Astrocyte (in vitro differentiated cells and primary cell): ENCODE measurements around the gene TM7SF2. TPM values are rescaled to one million over a fixed set of nuclear protein-coding genes. Genes with fewer than 3 reads are reported as not detected.

Experiments used
- DNase-seq: peaks from one replicate; pipeline ENCODE4 v3.0.0-alpha.2; 2010; ENCODE audit warnings: low read depth
- FAIRE-seq: peaks from 2 replicates; lab custom pipeline; 2011; peaks lifted over from hg19 to GRCh38; lab: Jason Lieb, UNC
- H2AFZ ChIP-seq: 2 replicates; pipeline ENCODE4 v1.6.0; 2012; ENCODE audit warnings: low read depth, low read length, inconsistent platforms
- H3K27ac ChIP-seq: 2 replicates; pipeline ENCODE4 v1.5.1; 2011; ENCODE audit warnings: low read depth, low read length, inconsistent platforms
- H3K27me3 ChIP-seq: 2 replicates; pipeline ENCODE4 v1.6.0; 2011; ENCODE audit warnings: low read length, inconsistent platforms; ENCODE audit not compliant: insufficient read depth
- H3K36me3 ChIP-seq: 2 replicates; pipeline ENCODE4 v1.5.1; 2011; ENCODE audit warnings: low read length, inconsistent platforms; ENCODE audit not compliant: insufficient read depth
- H3K4me1 ChIP-seq: 2 replicates; pipeline ENCODE4 v1.5.1; 2011; ENCODE audit warnings: low read length, inconsistent platforms; ENCODE audit not compliant: insufficient read depth
- H3K4me2 ChIP-seq: 2 replicates; pipeline ENCODE4 v1.6.0; 2012; ENCODE audit warnings: low read length, inconsistent platforms
- H3K4me3 ChIP-seq: 2 replicates; pipeline ENCODE4 v1.5.1; 2011; ENCODE audit warnings: low read depth, mild to moderate bottlenecking, low read length, inconsistent platforms; ENCODE audit not compliant: insufficient read depth
- H3K79me2 ChIP-seq: 2 replicates; pipeline ENCODE4 v1.6.0; 2012; ENCODE audit warnings: mild to moderate bottlenecking, low read length, inconsistent platforms; ENCODE audit not compliant: insufficient read depth
- H3K9ac ChIP-seq: 2 replicates; pipeline ENCODE4 v1.6.0; 2012; ENCODE audit warnings: mild to moderate bottlenecking, low read length, inconsistent platforms
- H3K9me3 ChIP-seq: 2 replicates; pipeline ENCODE4 v1.5.1; 2012; ENCODE audit warnings: low read depth, mild to moderate bottlenecking, low read length, inconsistent platforms; ENCODE audit not compliant: insufficient read depth
- H4K20me1 ChIP-seq: 2 replicates; pipeline ENCODE4 v1.6.0; 2012; ENCODE audit warnings: low read length, inconsistent platforms; ENCODE audit not compliant: insufficient read depth
- H3K27ac Mint-ChIP-seq: one replicate; pipeline ENCODE4 v1.8.0; 2021; ENCODE audit warnings: mild to moderate bottlenecking, mixed read lengths; ENCODE audit not compliant: unreplicated experiment
- H3K27me3 Mint-ChIP-seq: one replicate; pipeline ENCODE4 v1.8.0; 2021; ENCODE audit warnings: low read depth, mixed read lengths; ENCODE audit not compliant: unreplicated experiment
- H3K36me3 Mint-ChIP-seq: one replicate; pipeline ENCODE4 v1.8.0; 2021; ENCODE audit warnings: low read depth, mixed read lengths; ENCODE audit not compliant: unreplicated experiment
- H3K4me1 Mint-ChIP-seq: one replicate; pipeline ENCODE4 v1.8.0; 2021; ENCODE audit warnings: low read depth, mixed read lengths; ENCODE audit not compliant: unreplicated experiment
- H3K4me3 Mint-ChIP-seq: one replicate; pipeline ENCODE4 v1.8.0; 2021; ENCODE audit warnings: mild to moderate bottlenecking, moderate library complexity, mixed read lengths; ENCODE audit not compliant: unreplicated experiment
- H3K9me3 Mint-ChIP-seq: one replicate; pipeline ENCODE4 v1.8.0; 2021; ENCODE audit warnings: mild to moderate bottlenecking, mixed read lengths; ENCODE audit not compliant: unreplicated experiment
- CTCF ChIP-seq: IDR thresholded peaks from 2 replicates; pipeline ENCODE4 v1.5.1; 2011; ENCODE audit warnings: low read depth, mild to moderate bottlenecking, inconsistent platforms, low read length, moderate library complexity; ENCODE audit not compliant: insufficient read depth
- EZH2 ChIP-seq: IDR thresholded peaks from 2 replicates; pipeline ENCODE4 v1.6.1; 2012; ENCODE audit warnings: mild to moderate bottlenecking, low read length, inconsistent platforms; ENCODE audit not compliant: insufficient read depth
- total RNA-seq: library from RNA; stranded (reverse); gene quantifications from 2 replicates; pipeline ENCODE4 v1.2.1, GENCODE V29; 2021

TM7SF2 gene
- total RNA-seq, 1 donor from 2014 or later = 23.9 TPM

GRCh38 chr11:65126624-65127274 lies 15.1 kb downstream of the TM7SF2 start:
- Mint-ChIP-seq H3K4me1 (peaks cover 4% of the 10 kb centered on the region), H3K27ac (peak overlapping the region; percentile 47), H3K27me3 (no peaks in the 10 kb centered on the region), H3K36me3 (peaks cover 14% of the 10 kb centered on the region), H3K9me3 (no peaks in the 10 kb centered on the region), H3K4me3 (no peak overlapping the region)
- no peaks in the 10 kb centered on the region for H3K27me3 ChIP-seq
- no peak overlapping the region for H3K27ac ChIP-seq
- DNase-seq = no peak
- H3K4me3 ChIP-seq = no peak overlapping the region
- H3K9ac ChIP-seq = no peak overlapping the region
- peaks cover 4% of the 10 kb centered on the region for H3K4me1 ChIP-seq
- no peak overlapping the region for H3K4me2 ChIP-seq
- peaks cover 38% of the 10 kb centered on the region for H3K36me3 ChIP-seq
- H3K9me3 ChIP-seq = no peaks in the 10 kb centered on the region
- peaks cover 43% of the 10 kb centered on the region for H3K79me2 ChIP-seq
- H2AFZ ChIP-seq = no peak overlapping the region
- peaks cover 55% of the 10 kb centered on the region for H4K20me1 ChIP-seq
- no peak for FAIRE-seq
- TF ChIP-seq EZH2 = no peak
- TF ChIP-seq CTCF = no peak

- no peaks in the 10 kb centered on the region for H3K9me3 ChIP-seq
- TF ChIP-seq CTCF (no peak), EZH2 (no peak)
- H3K27me3 ChIP-seq = no peaks in the 10 kb centered on the region
- peak overlapping the region; percentile 47 for H3K27ac Mint-ChIP-seq
- no peak for DNase-seq
- peaks cover 43% of the 10 kb centered on the region for H3K79me2 ChIP-seq
- peaks cover 64% of the 10 kb centered on the region for H4K20me1 ChIP-seq
- H3K27me3 Mint-ChIP-seq = no peaks in the 10 kb centered on the region
- H3K36me3 ChIP-seq = peaks cover 40% of the 10 kb centered on the region
- no peak for FAIRE-seq
- H2AFZ ChIP-seq = no peak overlapping the region
- H3K9ac ChIP-seq = no peak overlapping the region
- H3K27ac ChIP-seq = no peak overlapping the region
- H3K4me3 Mint-ChIP-seq = no peak overlapping the region
- H3K4me1 ChIP-seq = peaks cover 4% of the 10 kb centered on the region
- peaks cover 19% of the 10 kb centered on the region for H3K36me3 Mint-ChIP-seq
- peaks cover 4% of the 10 kb centered on the region for H3K4me1 Mint-ChIP-seq
- no peaks in the 10 kb centered on the region for H3K9me3 Mint-ChIP-seq
- no peak overlapping the region for H3K4me3 ChIP-seq
- H3K4me2 ChIP-seq = no peak overlapping the region
Measured at GRCh38 chr11:65127473-65128181, 16.0 kb downstream of the TM7SF2 start.
